Esophagus squamous epithelium (tissue), 4 donors: ENCODE data around the gene DPH2.

ENCODE experiments used
- POLR2A ChIP-seq, 4 donors: fragments of 450-650 bp; IDR thresholded peaks; one replicate each; pipeline ENCODE4 v1.6.1; 2017; ENCODE audit warnings: antibody characterized with exemption in 4 of 4, mild to moderate bottlenecking in 4 of 4, moderate library complexity in 3 of 4
- TF ChIP-seq, protein P1 (sequence below), 6 experiments: fragments of 450-650 bp in 4 of 6; fragments of 200-600 bp in 2 of 6; sonication (generic) in 2 of 6; IDR thresholded peaks; one replicate each; pipeline ENCODE4 v1.5.1; 2016 to 2019; ENCODE audit warnings: antibody characterized with exemption in 6 of 6, mild to moderate bottlenecking in 4 of 6, moderate library complexity in 4 of 6

DNA sequence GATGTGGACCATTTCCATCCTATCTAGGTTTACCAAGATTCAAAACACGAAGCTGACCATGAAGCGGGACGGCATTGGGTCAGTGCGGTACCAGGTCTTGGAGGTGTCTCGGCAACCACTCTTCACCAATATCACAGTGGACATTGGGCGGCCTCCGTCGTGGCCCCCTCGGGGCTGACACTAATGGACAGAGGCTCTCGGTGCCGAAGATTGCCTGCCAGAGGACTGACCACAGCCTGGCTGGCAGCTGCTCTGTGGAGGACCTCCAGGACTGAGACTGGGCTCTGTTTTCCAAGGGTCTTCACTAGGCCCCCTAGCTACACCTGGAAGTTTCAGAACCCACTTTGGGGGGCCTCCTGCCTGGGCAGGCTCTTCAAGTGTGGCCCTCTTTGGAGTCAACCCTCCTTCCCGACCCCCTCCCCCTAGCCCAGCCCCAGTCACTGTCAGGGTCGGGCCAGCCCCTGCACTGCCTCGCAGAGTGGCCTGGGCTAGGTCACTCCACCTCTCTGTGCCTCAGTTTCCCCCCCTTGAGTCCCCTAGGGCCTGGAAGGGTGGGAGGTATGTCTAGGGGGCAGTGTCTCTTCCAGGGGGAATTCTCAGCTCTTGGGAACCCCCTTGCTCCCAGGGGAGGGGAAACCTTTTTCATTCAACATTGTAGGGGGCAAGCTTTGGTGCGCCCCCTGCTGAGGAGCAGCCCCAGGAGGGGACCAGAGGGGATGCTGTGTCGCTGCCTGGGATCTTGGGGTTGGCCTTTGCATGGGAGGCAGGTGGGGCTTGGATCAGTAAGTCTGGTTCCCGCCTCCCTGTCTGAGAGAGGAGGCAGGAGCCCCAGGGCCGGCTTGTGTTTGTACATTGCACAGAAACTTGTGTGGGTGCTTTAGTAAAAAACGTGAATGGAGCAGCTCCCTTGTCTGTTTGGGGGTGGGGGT is 20.7 kb downstream of the DPH2 start:
- TF ChIP-seq, protein P1, sequence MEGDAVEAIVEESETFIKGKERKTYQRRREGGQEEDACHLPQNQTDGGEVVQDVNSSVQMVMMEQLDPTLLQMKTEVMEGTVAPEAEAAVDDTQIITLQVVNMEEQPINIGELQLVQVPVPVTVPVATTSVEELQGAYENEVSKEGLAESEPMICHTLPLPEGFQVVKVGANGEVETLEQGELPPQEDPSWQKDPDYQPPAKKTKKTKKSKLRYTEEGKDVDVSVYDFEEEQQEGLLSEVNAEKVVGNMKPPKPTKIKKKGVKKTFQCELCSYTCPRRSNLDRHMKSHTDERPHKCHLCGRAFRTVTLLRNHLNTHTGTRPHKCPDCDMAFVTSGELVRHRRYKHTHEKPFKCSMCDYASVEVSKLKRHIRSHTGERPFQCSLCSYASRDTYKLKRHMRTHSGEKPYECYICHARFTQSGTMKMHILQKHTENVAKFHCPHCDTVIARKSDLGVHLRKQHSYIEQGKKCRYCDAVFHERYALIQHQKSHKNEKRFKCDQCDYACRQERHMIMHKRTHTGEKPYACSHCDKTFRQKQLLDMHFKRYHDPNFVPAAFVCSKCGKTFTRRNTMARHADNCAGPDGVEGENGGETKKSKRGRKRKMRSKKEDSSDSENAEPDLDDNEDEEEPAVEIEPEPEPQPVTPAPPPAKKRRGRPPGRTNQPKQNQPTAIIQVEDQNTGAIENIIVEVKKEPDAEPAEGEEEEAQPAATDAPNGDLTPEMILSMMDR (IDR thresholded peaks at IDR 0.05) = no peak
- no peak for TF ChIP-seq POLR2A (IDR thresholded peaks at IDR 0.05)
